Neuron (in vitro differentiated cells): ENCODE data around the gene LRRTM1.

Experiments
- H2AFZ ChIP-seq: one replicate; pipeline ENCODE4 v1.6.1; 2013; ENCODE audit warnings: low read depth, mild to moderate bottlenecking, inconsistent platforms, low read length, moderate library complexity
- H3K27me3 ChIP-seq: one replicate; pipeline ENCODE4 v1.6.1; 2013; ENCODE audit warnings: low read length; ENCODE audit not compliant: insufficient read depth
- H3K36me3 ChIP-seq: one replicate; pipeline ENCODE4 v1.6.1; 2013; ENCODE audit warnings: low read length; ENCODE audit not compliant: insufficient read depth
- H3K4me1 ChIP-seq: one replicate; pipeline ENCODE4 v1.6.1; 2013; ENCODE audit warnings: low read length; ENCODE audit not compliant: insufficient read depth
- H3K4me3 ChIP-seq: 2 replicates; pipeline ENCODE4 v1.5.1; 2013; ENCODE audit warnings: mild to moderate bottlenecking, low read length, moderate library complexity
- H3K9me3 ChIP-seq: one replicate; pipeline ENCODE4 v1.6.1; 2013; ENCODE audit warnings: low read length

The LRRTM1 gene

GRCh38 chr2:80293039-80293438, 11.5 kb downstream of the LRRTM1 start:
- no peaks in the 10 kb centered on the region for H3K36me3 ChIP-seq
- H2AFZ ChIP-seq, result no peak overlapping the region
- no peaks in the 10 kb centered on the region for H3K27me3 ChIP-seq
- H3K9me3 ChIP-seq, result no peaks in the 10 kb centered on the region
- no peak overlapping the region for H3K4me3 ChIP-seq
- H3K4me1 ChIP-seq, result no peaks in the 10 kb centered on the region

GRCh38 chr2:80292474-80292873, 12.1 kb downstream of the LRRTM1 start:
- Histone ChIP-seq H3K27me3 (no peaks in the 10 kb centered on the region), H3K4me1 (no peaks in the 10 kb centered on the region), H3K9me3 (no peaks in the 10 kb centered on the region), H2AFZ (no peak overlapping the region), H3K4me3 (no peak overlapping the region), H3K36me3 (no peaks in the 10 kb centered on the region)

GRCh38 chr2:80291656-80292055, 12.9 kb downstream of the LRRTM1 start:
- no peak overlapping the region for H2AFZ ChIP-seq
- no peaks in the 10 kb centered on the region for H3K27me3 ChIP-seq
- H3K9me3 ChIP-seq, result no peaks in the 10 kb centered on the region
- H3K36me3 ChIP-seq, result no peaks in the 10 kb centered on the region
- H3K4me3 ChIP-seq, result no peak overlapping the region
- no peaks in the 10 kb centered on the region for H3K4me1 ChIP-seq

GRCh38 chr2:80288576-80288975, 16.0 kb downstream of the LRRTM1 start:
- H3K4me1 ChIP-seq, result peaks cover 7% of the 10 kb centered on the region
- H3K9me3 ChIP-seq, result no peaks in the 10 kb centered on the region
- H3K36me3 ChIP-seq, result no peaks in the 10 kb centered on the region
- H3K27me3 ChIP-seq, result no peaks in the 10 kb centered on the region
- no peak overlapping the region for H2AFZ ChIP-seq
- H3K4me3 ChIP-seq, result no peak overlapping the region

- H3K4me1 ChIP-seq, result peaks cover 22% of the 10 kb centered on the region
- no peaks in the 10 kb centered on the region for H3K27me3 ChIP-seq
- H3K9me3 ChIP-seq, result no peaks in the 10 kb centered on the region
- H2AFZ ChIP-seq, result no peak overlapping the region
- H3K36me3 ChIP-seq, result no peaks in the 10 kb centered on the region
- no peak overlapping the region for H3K4me3 ChIP-seq
These were observed 23.5 kb downstream of the LRRTM1 start for GRCh38 chr2:80281049-80281448.

GRCh38 chr2:80280598-80280997, 24.0 kb downstream of the LRRTM1 start:
- no peaks in the 10 kb centered on the region for H3K36me3 ChIP-seq
- H3K4me3 ChIP-seq, result no peak overlapping the region
- no peak overlapping the region for H2AFZ ChIP-seq
- peaks cover 22% of the 10 kb centered on the region for H3K4me1 ChIP-seq
- H3K27me3 ChIP-seq, result no peaks in the 10 kb centered on the region
- H3K9me3 ChIP-seq, result no peaks in the 10 kb centered on the region

GRCh38 chr2:80269806-80270205, 34.7 kb downstream of the LRRTM1 start:
- Histone ChIP-seq H3K27me3 (no peaks in the 10 kb centered on the region), H3K4me3 (no peak overlapping the region), H2AFZ (no peak overlapping the region), H3K36me3 (no peaks in the 10 kb centered on the region), H3K9me3 (no peaks in the 10 kb centered on the region), H3K4me1 (no peaks in the 10 kb centered on the region)

GRCh38 chr2:80266231-80266630, 38.3 kb downstream of the LRRTM1 start:
- Histone ChIP-seq H3K27me3 (no peaks in the 10 kb centered on the region), H3K9me3 (no peaks in the 10 kb centered on the region), H3K4me1 (no peaks in the 10 kb centered on the region), H3K36me3 (no peaks in the 10 kb centered on the region), H3K4me3 (no peak overlapping the region), H2AFZ (no peak overlapping the region)

- Histone ChIP-seq H3K4me1 (peaks cover 6% of the 10 kb centered on the region), H3K36me3 (no peaks in the 10 kb centered on the region), H3K4me3 (no peak overlapping the region), H3K27me3 (no peaks in the 10 kb centered on the region), H2AFZ (no peak overlapping the region), H3K9me3 (no peaks in the 10 kb centered on the region)
These were observed 45.3 kb downstream of the LRRTM1 start for GRCh38 chr2:80259292-80259691.

- H3K36me3 ChIP-seq, result no peaks in the 10 kb centered on the region
- H3K27me3 ChIP-seq, result no peaks in the 10 kb centered on the region
- no peak overlapping the region for H2AFZ ChIP-seq
- H3K9me3 ChIP-seq, result no peaks in the 10 kb centered on the region
- no peak overlapping the region for H3K4me3 ChIP-seq
- H3K4me1 ChIP-seq, result peaks cover 6% of the 10 kb centered on the region
These were observed 45.8 kb downstream of the LRRTM1 start for GRCh38 chr2:80258793-80259192.

- peaks cover 6% of the 10 kb centered on the region for H3K4me1 ChIP-seq
These were observed 46.2 kb downstream of the LRRTM1 start for GRCh38 chr2:80258341-80258740.

GRCh38 chr2:80257450-80257849, 47.1 kb downstream of the LRRTM1 start:
- Histone ChIP-seq H2AFZ (no peak overlapping the region), H3K36me3 (no peaks in the 10 kb centered on the region), H3K4me3 (no peak overlapping the region), H3K27me3 (no peaks in the 10 kb centered on the region), H3K9me3 (no peaks in the 10 kb centered on the region), H3K4me1 (peaks cover 6% of the 10 kb centered on the region)

More at GRCh38 chr2:80258341-80258740, 46.2 kb downstream of the LRRTM1 start:
- H2AFZ ChIP-seq, result no peak overlapping the region
- H3K36me3 ChIP-seq, result no peaks in the 10 kb centered on the region
- no peaks in the 10 kb centered on the region for H3K27me3 ChIP-seq
- no peak overlapping the region for H3K4me3 ChIP-seq
- H3K9me3 ChIP-seq, result no peaks in the 10 kb centered on the region

- Histone ChIP-seq H3K9me3 (no peaks in the 10 kb centered on the region), H3K4me1 (peaks cover 6% of the 10 kb centered on the region), H3K4me3 (no peak overlapping the region), H2AFZ (no peak overlapping the region), H3K27me3 (no peaks in the 10 kb centered on the region), H3K36me3 (no peaks in the 10 kb centered on the region)
These were observed 47.8 kb downstream of the LRRTM1 start for GRCh38 chr2:80256782-80257167.

- Histone ChIP-seq H3K4me3 (no peak overlapping the region), H3K27me3 (no peaks in the 10 kb centered on the region), H3K4me1 (peaks cover 6% of the 10 kb centered on the region), H3K9me3 (no peaks in the 10 kb centered on the region), H3K36me3 (no peaks in the 10 kb centered on the region), H2AFZ (no peak overlapping the region)
These were observed 48.4 kb downstream of the LRRTM1 start for GRCh38 chr2:80255918-80256781.
